Liver (tissue), 3 donors: ENCODE results near the gene ADAMTS2.

Experiments
- EGR1 ChIP-seq, 2 donors: IDR thresholded peaks; 2 replicates each; pipeline ENCODE4 v1.6.1; 2016 to 2018; ENCODE audit warnings: antibody characterized with exemption in 2 of 2, low read depth in 2 of 2
- GABPA ChIP-seq, 2 donors: IDR thresholded peaks in 1 of 2; conservative IDR thresholded peaks in 1 of 2; 2 replicates each; pipeline ENCODE4 v1.6.1; 2016; ENCODE audit warnings: antibody characterized with exemption in 2 of 2, mild to moderate bottlenecking in 1 of 2, moderate library complexity in 1 of 2
- HNF4A ChIP-seq, 2 donors: conservative IDR thresholded peaks; 2 replicates each; pipeline ENCODE4 v1.6.1; 2016; ENCODE audit warnings: antibody characterized with exemption in 2 of 2, mild to moderate bottlenecking in 2 of 2
- HNF4G ChIP-seq: IDR thresholded peaks from 2 replicates; pipeline ENCODE4 v1.6.1; 2016; ENCODE audit warnings: antibody characterized with exemption
- RAD21 ChIP-seq, 2 donors: IDR thresholded peaks; 2 replicates each; pipeline ENCODE4 v1.6.1; 2016; ENCODE audit warnings: antibody characterized with exemption in 2 of 2, mild to moderate bottlenecking in 2 of 2
- RXRA ChIP-seq, 2 donors: IDR thresholded peaks; 2 replicates each; pipeline ENCODE4 v1.6.1; 2017 to 2018; ENCODE audit warnings: antibody characterized with exemption in 2 of 2, mild to moderate bottlenecking in 1 of 2
- TAF1 ChIP-seq: conservative IDR thresholded peaks from 2 replicates; pipeline ENCODE4 v1.6.1; 2016; ENCODE audit warnings: antibody characterized with exemption, mild to moderate bottlenecking
- YY1 ChIP-seq: IDR thresholded peaks from 2 replicates; pipeline ENCODE4 v1.6.1; 2016; ENCODE audit warnings: antibody characterized with exemption, mild to moderate bottlenecking
- TF ChIP-seq, protein P1 (sequence below): fragments of 150-350 bp; IDR thresholded peaks from 2 replicates; pipeline ENCODE4 v1.5.1; 2017; ENCODE audit warnings: improper control_type of control experiment, low read depth, low read length; ENCODE audit not compliant: missing input control
- TF ChIP-seq, protein P2 (sequence below): IDR thresholded peaks from 2 replicates; pipeline ENCODE4 v1.6.1; 2016; ENCODE audit warnings: antibody characterized with exemption
- TF ChIP-seq, protein P3 (sequence below): IDR thresholded peaks from 2 replicates; pipeline ENCODE4 v1.6.1; 2016; ENCODE audit warnings: antibody characterized with exemption
- TF ChIP-seq, protein P4 (sequence below): IDR thresholded peaks from 2 replicates; pipeline ENCODE4 v1.6.1; 2016; ENCODE audit warnings: antibody characterized with exemption, mild to moderate bottlenecking
- donor health status: healthy.
- donor health status: healthy.

DNA sequence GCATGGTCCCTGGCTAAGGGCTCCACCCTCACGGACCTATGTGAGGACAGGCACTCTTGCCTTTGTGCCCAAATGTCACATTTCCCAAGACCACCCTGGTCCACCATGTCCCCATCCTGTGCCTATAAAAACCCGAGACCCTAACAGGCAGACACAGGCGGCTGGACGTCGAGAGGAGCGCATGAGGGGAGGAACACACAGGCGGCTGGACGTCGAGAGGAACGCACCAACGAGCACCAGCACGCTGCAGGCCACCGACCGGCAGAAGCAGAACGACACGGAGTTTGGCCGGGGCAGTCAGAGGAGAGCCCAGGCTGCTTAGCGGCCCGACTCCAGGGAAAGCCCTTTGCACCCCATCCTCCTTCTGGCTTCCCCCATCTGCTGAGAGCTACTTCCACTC is 119.9 kb downstream of the ADAMTS2 start:
- TF ChIP-seq, protein P1, sequence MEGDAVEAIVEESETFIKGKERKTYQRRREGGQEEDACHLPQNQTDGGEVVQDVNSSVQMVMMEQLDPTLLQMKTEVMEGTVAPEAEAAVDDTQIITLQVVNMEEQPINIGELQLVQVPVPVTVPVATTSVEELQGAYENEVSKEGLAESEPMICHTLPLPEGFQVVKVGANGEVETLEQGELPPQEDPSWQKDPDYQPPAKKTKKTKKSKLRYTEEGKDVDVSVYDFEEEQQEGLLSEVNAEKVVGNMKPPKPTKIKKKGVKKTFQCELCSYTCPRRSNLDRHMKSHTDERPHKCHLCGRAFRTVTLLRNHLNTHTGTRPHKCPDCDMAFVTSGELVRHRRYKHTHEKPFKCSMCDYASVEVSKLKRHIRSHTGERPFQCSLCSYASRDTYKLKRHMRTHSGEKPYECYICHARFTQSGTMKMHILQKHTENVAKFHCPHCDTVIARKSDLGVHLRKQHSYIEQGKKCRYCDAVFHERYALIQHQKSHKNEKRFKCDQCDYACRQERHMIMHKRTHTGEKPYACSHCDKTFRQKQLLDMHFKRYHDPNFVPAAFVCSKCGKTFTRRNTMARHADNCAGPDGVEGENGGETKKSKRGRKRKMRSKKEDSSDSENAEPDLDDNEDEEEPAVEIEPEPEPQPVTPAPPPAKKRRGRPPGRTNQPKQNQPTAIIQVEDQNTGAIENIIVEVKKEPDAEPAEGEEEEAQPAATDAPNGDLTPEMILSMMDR, result no peak
- TF ChIP-seq EGR1 (IDR thresholded peaks at IDR 0.05; ENCODE audit: low read depth in 2 of 2) (no peak), RAD21 (IDR thresholded peaks at IDR 0.05) (no peak), YY1 (no peak), TAF1 (no peak), RXRA (IDR thresholded peaks at IDR 0.05) (no peak), HNF4G (no peak), GABPA (IDR thresholded peaks at IDR 0.05 in 1 of 2, conservative IDR thresholded peaks at IDR 0.05 in 1 of 2) (no peak), HNF4A (conservative IDR thresholded peaks at IDR 0.05) (no peak)
- TF ChIP-seq, protein P2, sequence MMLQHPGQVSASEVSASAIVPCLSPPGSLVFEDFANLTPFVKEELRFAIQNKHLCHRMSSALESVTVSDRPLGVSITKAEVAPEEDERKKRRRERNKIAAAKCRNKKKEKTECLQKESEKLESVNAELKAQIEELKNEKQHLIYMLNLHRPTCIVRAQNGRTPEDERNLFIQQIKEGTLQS, result no peak
- TF ChIP-seq, protein P3, sequence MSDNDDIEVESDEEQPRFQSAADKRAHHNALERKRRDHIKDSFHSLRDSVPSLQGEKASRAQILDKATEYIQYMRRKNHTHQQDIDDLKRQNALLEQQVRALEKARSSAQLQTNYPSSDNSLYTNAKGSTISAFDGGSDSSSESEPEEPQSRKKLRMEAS, result no peak
- TF ChIP-seq, protein P4, sequence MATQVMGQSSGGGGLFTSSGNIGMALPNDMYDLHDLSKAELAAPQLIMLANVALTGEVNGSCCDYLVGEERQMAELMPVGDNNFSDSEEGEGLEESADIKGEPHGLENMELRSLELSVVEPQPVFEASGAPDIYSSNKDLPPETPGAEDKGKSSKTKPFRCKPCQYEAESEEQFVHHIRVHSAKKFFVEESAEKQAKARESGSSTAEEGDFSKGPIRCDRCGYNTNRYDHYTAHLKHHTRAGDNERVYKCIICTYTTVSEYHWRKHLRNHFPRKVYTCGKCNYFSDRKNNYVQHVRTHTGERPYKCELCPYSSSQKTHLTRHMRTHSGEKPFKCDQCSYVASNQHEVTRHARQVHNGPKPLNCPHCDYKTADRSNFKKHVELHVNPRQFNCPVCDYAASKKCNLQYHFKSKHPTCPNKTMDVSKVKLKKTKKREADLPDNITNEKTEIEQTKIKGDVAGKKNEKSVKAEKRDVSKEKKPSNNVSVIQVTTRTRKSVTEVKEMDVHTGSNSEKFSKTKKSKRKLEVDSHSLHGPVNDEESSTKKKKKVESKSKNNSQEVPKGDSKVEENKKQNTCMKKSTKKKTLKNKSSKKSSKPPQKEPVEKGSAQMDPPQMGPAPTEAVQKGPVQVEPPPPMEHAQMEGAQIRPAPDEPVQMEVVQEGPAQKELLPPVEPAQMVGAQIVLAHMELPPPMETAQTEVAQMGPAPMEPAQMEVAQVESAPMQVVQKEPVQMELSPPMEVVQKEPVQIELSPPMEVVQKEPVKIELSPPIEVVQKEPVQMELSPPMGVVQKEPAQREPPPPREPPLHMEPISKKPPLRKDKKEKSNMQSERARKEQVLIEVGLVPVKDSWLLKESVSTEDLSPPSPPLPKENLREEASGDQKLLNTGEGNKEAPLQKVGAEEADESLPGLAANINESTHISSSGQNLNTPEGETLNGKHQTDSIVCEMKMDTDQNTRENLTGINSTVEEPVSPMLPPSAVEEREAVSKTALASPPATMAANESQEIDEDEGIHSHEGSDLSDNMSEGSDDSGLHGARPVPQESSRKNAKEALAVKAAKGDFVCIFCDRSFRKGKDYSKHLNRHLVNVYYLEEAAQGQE, result no peak
